LoVo (cell line): ENCODE measurements around the gene FAF1.
"Not testable (repeated sequence)": the region's sequence is repeated elsewhere in the genome, so short reads cannot be mapped to it uniquely, and the experiment has no call there.

Experiments
- DNase-seq: peaks from one replicate; pipeline ENCODE4 v3.0.0-alpha.2; 2016; ENCODE audit warnings: low spot score

FAF1 gene

GRCh38 chr1:50959303-50959912, 659 bp downstream of the FAF1 start:
- peak; percentile 51 for DNase-seq

- no peak for DNase-seq
Observed at GRCh38 chr1:50955116-50955515, 5.0 kb downstream of the FAF1 start.

GRCh38 chr1:50952566-50952965, 7.5 kb downstream of the FAF1 start:
- DNase-seq, result not testable (repeated sequence)

GRCh38 chr1:50950396-50950795, 9.7 kb downstream of the FAF1 start:
- DNase-seq, result no peak

GRCh38 chr1:50949286-50949982, 10.6 kb downstream of the FAF1 start:
- DNase-seq, result no peak

- no peak for DNase-seq
Observed at GRCh38 chr1:50942334-50942733, 17.7 kb downstream of the FAF1 start.

- DNase-seq, result no peak
Observed at GRCh38 chr1:50940291-50940690, 19.8 kb downstream of the FAF1 start.

GRCh38 chr1:50936321-50936720, 23.7 kb downstream of the FAF1 start:
- DNase-seq, result no peak

GRCh38 chr1:50935276-50935675, 24.8 kb downstream of the FAF1 start:
- not testable (repeated sequence) for DNase-seq

GRCh38 chr1:50934838-50935237, 25.2 kb downstream of the FAF1 start:
- no peak for DNase-seq

- not testable (repeated sequence) for DNase-seq
Observed at GRCh38 chr1:50933770-50934169, 26.3 kb downstream of the FAF1 start.

GRCh38 chr1:50932043-50932442, 28.0 kb downstream of the FAF1 start:
- not testable (repeated sequence) for DNase-seq

- DNase-seq, result no peak
Observed at GRCh38 chr1:50930965-50931737, 28.9 kb downstream of the FAF1 start.

- DNase-seq, result no peak
Observed at GRCh38 chr1:50930193-50930592, 29.9 kb downstream of the FAF1 start.

GRCh38 chr1:50929376-50929958, 30.6 kb downstream of the FAF1 start:
- peak; percentile 36 for DNase-seq

GRCh38 chr1:50923564-50923963, 36.5 kb downstream of the FAF1 start:
- no peak for DNase-seq

- no peak for DNase-seq
Observed at GRCh38 chr1:50921029-50921428, 39.0 kb downstream of the FAF1 start.

GRCh38 chr1:50920409-50920808, 39.7 kb downstream of the FAF1 start:
- no peak for DNase-seq

GRCh38 chr1:50917138-50918137, 42.6 kb downstream of the FAF1 start:
- DNase-seq, result no peak

GRCh38 chr1:50915621-50916020, 44.4 kb downstream of the FAF1 start:
- no peak for DNase-seq

- no peak for DNase-seq
Observed at GRCh38 chr1:50913954-50914353, 46.1 kb downstream of the FAF1 start.
